NCI-H345 (cell line): Measurements from ENCODE around the gene TOP1.
A peak's percentile ranks its signal among the peaks of the same experiment; 100 is the strongest.
"Not testable (repeated sequence)": the region's sequence is repeated elsewhere in the genome, so short reads cannot be mapped to it uniquely, and the experiment has no call there.

Experiments used
- DNase-seq: peaks from one replicate; lab custom pipeline; 2025; lab: John Stamatoyannopoulos, UW

TOP1 gene

GRCh38 chr20:41131594-41132387 lies 103.2 kb downstream of the TOP1 start:
- no peak for DNase-seq

- not testable (repeated sequence) for DNase-seq
These were observed 103.8 kb downstream of the TOP1 start for GRCh38 chr20:41132388-41132775.

DNA sequence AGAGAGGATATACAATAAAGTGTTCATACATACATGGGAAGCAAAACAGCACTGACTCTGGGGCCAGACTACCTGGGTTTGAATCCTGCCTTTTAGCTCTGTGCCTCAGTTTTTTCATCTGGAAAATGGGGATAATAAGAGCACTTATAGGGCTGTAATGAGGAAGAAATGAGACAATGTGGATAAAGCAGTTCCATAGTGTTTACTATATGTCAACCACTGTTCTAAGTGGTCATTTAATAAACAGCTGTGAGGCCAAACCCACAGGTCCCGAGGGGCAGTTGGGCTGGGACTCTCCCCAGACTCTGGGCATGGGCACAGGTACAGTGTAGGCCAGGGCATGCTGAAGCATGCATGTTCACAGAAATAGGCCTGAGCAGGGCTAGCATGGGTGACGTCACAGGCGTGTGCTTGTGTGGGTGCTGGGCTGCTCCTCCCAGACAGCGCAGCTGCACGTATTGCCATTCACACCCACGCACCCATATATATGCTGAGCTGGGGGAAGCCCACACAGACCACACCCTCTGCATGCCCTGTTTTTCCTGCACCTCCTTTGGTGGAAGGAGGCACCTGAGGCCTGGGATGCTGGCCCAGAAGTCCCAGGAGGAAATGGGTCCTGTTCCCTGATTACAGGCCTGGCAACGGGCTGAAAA lies 105.2 kb downstream of the TOP1 start:
- DNase-seq: no peak

DNA sequence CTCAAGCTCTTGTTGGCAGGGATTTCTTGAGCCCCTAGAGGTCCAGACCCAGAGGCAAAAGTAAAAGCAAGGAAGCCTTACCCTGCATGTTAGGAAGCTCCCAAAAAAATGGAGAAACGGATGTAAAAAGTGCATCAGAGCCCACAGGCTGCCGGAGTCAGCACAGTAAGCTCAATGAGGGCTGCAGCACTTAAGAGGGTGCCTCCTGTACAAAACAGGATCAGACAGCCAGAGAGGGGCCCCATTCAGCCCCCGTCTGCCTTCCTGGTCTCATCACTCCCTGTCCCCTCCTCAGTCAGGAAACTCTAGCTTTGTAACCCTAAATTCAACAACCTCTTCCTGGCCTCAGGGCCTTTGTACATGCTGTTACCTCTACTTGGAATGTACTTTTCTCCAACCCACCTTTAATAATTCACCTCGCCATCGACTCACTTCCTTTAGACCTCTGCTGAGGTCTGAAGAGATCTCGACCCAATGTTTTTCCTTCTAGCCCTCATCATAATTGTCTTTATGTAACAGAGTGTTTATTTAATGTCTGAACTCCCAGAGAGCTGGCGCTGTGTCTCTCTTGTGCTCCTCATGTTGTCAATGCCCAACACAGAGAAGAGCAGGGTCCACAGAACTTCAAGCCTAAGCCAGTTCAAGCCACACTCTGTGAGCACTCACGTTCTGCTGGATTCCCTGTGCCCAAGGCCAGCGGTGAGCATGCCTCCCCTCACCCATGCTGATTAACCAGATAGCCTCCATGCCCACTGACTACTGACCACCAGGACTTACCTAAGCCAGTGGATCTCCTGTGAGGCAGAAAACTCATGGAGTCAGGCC lies 106.0 kb downstream of the TOP1 start:
- no peak for DNase-seq

- peak; percentile 61 for DNase-seq
These were observed 106.7 kb downstream of the TOP1 start for GRCh38 chr20:41135187-41135887.

DNA sequence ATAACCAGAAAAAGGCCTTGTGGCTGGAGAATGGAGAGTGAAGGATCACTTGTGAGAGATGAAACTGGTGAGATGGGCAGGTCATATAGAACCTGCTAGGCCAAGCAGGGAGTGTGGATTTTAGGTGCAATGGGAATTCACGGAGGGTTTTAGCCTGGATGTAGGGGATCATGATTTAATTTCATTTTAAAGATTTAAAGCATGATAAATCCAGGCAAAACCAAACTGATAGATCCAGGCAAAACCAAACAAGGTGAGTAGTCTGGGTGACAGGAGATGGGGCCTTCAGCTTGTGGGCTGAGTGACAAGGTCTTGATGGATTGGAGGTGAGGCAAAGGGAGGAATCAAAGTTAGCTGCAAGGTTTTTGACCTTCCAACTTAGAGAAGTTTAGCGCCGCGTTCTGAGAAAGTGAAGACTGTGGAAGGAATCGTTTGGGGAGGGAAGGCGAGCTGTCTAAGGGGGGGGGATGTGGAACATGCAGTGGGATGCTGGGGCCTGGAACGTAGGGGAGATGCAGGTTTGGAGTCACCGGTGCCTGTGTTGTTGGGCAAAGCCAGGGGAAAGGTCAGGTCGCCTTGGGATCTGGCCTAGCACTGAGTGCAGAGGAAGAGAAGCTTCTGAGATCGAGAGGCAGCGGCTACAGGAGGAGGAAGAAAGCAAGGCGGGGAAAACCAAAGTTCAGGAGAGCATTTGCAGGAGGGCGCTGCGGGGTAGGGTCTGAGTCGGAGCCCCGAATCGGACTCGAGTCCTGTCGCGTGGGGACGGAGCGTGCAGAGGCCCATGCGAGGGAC lies 107.5 kb downstream of the TOP1 start:
- no peak for DNase-seq

GRCh38 chr20:41136680-41137613 lies 108.3 kb downstream of the TOP1 start, which contains the start of gene PLCG1:
TSS of gene PLCG1 (plus strand) at chr20:41137543. CDS start at chr20:41137642, 99 bp downstream.
- peak; percentile 94 for DNase-seq

- DNase-seq: peak; percentile 85
These were observed 109.2 kb downstream of the TOP1 start for GRCh38 chr20:41137614-41138474.

DNA sequence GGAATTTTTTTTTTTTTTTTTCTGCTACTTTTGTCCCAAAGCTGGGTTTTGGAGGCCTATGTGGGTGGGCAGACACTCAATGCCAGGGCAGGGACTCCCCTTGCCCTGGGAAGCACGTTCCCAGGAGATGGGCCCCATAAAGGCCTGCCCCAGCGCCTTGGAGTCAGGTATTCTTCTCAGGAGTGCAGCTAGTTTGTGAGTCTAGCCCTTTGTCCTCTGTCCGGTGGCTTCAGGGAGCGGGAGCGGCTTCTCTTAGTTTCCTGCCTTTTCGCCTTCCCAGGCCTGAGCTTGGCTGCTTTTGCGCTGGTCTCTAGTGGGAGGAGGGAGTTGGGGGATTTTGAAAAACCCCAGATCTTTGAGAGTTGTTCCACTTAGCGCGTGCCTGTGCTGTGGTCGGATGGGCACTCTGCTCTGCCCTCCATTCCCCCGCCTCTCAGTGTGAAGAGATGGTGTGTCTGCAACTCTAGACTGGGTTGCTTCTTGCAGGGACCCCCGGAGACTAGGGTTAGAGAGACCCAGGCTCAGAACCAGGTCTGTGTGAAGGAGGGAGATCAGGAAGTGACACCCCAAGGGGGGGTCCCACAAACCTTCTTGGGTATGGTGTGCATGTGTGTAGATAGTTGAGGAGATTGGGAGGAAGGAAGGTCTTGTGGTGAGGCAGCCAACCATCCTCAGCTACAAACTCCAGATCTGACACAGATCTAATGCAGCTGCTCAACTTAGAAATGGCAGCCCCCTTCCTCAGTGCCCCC lies 110.0 kb downstream of the TOP1 start:
- DNase-seq: no peak

DNA sequence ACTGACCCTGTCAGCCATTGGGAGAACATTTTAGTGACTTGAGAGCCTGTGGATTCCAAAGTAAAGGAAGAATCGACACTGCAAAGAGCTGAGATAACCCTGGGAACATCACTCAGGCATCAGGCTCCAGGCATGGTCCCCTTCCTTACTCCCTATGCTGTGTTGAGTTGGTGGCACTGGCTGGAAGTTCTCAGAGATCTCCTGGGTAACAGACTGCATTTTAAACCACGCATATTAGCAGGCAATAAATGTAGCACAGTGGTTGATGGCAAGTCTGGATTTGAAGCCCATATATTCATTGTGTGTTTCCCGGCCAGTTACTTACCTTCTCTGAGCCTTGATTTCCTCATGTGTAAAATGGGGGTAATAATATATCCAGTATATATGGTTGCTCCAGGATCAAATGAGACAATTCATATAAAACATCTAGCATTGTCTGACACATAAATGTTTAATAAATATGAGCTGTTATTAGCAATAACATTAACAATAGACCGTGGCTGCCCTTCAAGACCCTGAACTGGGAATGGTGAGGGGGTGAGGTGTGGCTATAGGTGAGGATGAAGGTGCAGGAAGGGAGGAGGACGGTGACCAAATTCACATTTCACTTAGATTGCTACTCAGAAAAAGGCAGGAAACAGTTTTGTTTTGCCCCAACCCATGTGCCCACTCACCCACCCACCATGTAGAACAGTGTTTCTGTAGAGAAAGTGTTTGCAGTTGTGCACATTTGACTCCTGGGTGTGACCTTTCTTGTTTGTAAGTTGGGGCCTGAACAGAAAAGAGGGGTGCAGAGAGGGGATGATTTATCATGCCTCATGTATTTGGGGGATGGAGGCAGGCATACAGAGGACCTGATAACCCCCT lies 110.8 kb downstream of the TOP1 start:
- DNase-seq: no peak

GRCh38 chr20:41140226-41141133 lies 111.9 kb downstream of the TOP1 start:
- DNase-seq: no peak

GRCh38 chr20:41141153-41141815 lies 112.7 kb downstream of the TOP1 start:
- DNase-seq: no peak

DNA sequence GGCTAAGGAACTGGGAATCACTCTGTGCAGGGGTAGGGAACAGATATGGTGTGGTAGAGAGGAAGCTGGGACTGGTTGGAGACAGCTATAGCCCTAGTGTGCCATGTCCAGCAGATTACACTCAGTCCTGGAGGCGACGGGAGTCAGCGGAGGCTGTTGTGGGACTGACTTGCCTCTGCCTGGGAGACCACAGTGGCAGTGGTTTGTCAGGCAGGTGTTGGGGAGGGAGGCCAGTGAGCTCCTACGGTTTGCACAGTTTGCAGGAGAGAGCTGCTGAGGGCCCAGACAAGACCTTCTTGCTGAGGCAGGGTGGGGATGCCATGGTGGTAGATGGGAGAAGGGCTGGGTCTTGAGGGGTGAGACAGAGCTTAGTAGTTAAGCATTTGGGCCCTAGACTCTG lies 113.6 kb downstream of the TOP1 start:
- DNase-seq: no peak

DNA sequence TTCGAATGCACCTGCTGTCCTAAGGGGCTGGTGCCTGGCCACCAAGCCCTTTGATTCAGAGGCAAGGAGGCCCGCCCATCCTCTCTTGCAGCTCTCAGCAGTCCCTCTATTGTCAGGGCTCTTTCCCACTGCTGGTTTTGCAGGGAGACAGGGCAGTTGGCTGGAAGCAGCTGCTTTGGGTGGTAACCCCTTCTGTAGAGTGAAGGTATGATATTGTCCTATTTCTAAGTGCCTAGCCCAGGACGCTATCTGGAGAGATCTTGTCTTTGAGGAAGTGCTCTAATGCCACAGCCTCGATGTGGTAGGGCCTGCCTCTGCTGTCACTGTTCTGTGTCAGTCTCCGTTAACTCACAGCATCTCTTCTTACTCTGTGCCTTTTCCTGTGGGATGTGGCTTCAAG lies 114.3 kb downstream of the TOP1 start:
- no peak for DNase-seq

- no peak for DNase-seq
These were observed 114.7 kb downstream of the TOP1 start for GRCh38 chr20:41143354-41143753.

GRCh38 chr20:41145317-41145716 lies 116.7 kb downstream of the TOP1 start:
- no peak for DNase-seq
